Vagina (tissue), 2 donors: ENCODE data around the gene CCDC183. TPM values are rescaled to one million over a fixed set of nuclear protein-coding genes. Genes with fewer than 3 reads are reported as not detected.

ENCODE experiments used
- DNase-seq, 2 donors: peaks; one replicate each; pipeline ENCODE4 v3.0.0-alpha.2; 2017; ENCODE audit errors: extremely low spot score in 2 of 2
- H3K27ac ChIP-seq: fragments of 200-600 bp; sonication (generic); one replicate; pipeline ENCODE4 v1.5.1; 2019
- H3K27me3 ChIP-seq: fragments of 200-600 bp; sonication (generic); one replicate; pipeline ENCODE4 v1.5.1; 2019
- H3K36me3 ChIP-seq, 2 donors: fragments of 200-600 bp; sonication (generic); one replicate each; pipeline ENCODE4 v1.5.1; 2017 to 2019
- H3K4me1 ChIP-seq: fragments of 200-600 bp; sonication (generic); one replicate; pipeline ENCODE4 v1.5.1; 2019
- H3K4me3 ChIP-seq, 2 donors: fragments of 200-600 bp; sonication (generic); 1 replicate in 1 of 2; 2 replicates in 1 of 2; pipeline ENCODE4 v1.5.1; 2016 to 2019
- H3K9me3 ChIP-seq: fragments of 200-600 bp; sonication (generic); one replicate; pipeline ENCODE4 v1.5.1; 2019
- POLR2A ChIP-seq, 2 donors: fragments of 450-650 bp; IDR thresholded peaks; one replicate each; pipeline ENCODE4 v1.6.1; 2017; ENCODE audit warnings: antibody characterized with exemption in 2 of 2, mild to moderate bottlenecking in 2 of 2, moderate library complexity in 2 of 2
- POLR2AphosphoS5 ChIP-seq, 2 donors: sonication (generic); formaldehyde crosslinking; IDR thresholded peaks; one replicate each; pipeline ENCODE4 v1.9.0; 2017; ENCODE audit warnings: antibody characterized with exemption in 2 of 2, mild to moderate bottlenecking in 2 of 2, low read depth in 1 of 2; ENCODE audit not compliant: insufficient read depth in 1 of 2
- intact Hi-C: fragments of 100-400 bp; cut with DNase I; formaldehyde crosslinking; loops from one replicate; pipeline ENCODE4 v1.15.1; 2023
- total RNA-seq: library from RNA; depleted of rRNA; stranded (reverse); fragments of >200 nt; gene quantifications from one replicate; pipeline ENCODE4 v1.2.3, GENCODE V29; 2016
- TF ChIP-seq, protein P1 (sequence below), 3 experiments: fragments of 450-650 bp in 2 of 3; fragments of 200-600 bp in 1 of 3; sonication (generic) in 1 of 3; IDR thresholded peaks; one replicate each; pipeline ENCODE4 v1.5.1; 2017 to 2019; ENCODE audit warnings: antibody characterized with exemption in 3 of 3, mild to moderate bottlenecking in 2 of 3, moderate library complexity in 2 of 3

The CCDC183 gene
- total RNA-seq, 1 donor from 2014 or later: not detected

DNA sequence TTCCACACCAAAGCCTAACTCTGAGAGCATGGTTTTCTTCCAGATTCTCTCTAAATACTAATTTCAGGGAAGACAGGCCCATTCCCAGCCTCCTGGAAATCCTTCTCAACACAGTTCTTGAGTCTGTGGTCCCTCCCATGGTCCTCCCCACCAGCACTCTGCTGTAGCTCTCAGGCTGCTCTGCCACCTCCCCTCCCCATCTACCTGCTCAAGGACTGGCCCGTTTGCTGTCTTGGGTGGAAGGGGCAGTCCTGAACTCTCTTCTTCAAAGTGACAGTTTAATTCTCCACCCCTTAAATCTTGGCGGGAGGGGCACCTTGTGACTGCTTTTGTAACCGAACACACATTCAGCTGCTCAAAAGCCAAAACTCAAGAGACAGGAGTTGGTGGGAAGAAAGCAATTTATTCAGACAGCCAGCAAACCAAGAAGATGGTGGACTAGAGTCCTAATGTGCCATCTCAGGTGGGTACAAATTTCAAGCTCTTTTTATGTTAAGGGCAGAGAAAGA, 24.2 kb upstream of the CCDC183 start:
- no peaks in the 10 kb centered on the region for H3K27me3 ChIP-seq
- DNase-seq: no peak
- no peaks in the 10 kb centered on the region for H3K36me3 ChIP-seq
- H3K4me1 ChIP-seq: no peaks in the 10 kb centered on the region
- H3K9me3 ChIP-seq: no peaks in the 10 kb centered on the region
- intact Hi-C loops: no loop called here
- no peak overlapping the region for H3K4me3 ChIP-seq
- no peak for TF ChIP-seq POLR2A (IDR thresholded peaks at IDR 0.05)
- TF ChIP-seq POLR2AphosphoS5 (IDR thresholded peaks at IDR 0.05; ENCODE audit: insufficient read depth in 1 of 2, low read depth in 1 of 2): no peak
- TF ChIP-seq, protein P1, sequence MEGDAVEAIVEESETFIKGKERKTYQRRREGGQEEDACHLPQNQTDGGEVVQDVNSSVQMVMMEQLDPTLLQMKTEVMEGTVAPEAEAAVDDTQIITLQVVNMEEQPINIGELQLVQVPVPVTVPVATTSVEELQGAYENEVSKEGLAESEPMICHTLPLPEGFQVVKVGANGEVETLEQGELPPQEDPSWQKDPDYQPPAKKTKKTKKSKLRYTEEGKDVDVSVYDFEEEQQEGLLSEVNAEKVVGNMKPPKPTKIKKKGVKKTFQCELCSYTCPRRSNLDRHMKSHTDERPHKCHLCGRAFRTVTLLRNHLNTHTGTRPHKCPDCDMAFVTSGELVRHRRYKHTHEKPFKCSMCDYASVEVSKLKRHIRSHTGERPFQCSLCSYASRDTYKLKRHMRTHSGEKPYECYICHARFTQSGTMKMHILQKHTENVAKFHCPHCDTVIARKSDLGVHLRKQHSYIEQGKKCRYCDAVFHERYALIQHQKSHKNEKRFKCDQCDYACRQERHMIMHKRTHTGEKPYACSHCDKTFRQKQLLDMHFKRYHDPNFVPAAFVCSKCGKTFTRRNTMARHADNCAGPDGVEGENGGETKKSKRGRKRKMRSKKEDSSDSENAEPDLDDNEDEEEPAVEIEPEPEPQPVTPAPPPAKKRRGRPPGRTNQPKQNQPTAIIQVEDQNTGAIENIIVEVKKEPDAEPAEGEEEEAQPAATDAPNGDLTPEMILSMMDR (IDR thresholded peaks at IDR 0.05): no peak
- no peak overlapping the region for H3K27ac ChIP-seq

DNA sequence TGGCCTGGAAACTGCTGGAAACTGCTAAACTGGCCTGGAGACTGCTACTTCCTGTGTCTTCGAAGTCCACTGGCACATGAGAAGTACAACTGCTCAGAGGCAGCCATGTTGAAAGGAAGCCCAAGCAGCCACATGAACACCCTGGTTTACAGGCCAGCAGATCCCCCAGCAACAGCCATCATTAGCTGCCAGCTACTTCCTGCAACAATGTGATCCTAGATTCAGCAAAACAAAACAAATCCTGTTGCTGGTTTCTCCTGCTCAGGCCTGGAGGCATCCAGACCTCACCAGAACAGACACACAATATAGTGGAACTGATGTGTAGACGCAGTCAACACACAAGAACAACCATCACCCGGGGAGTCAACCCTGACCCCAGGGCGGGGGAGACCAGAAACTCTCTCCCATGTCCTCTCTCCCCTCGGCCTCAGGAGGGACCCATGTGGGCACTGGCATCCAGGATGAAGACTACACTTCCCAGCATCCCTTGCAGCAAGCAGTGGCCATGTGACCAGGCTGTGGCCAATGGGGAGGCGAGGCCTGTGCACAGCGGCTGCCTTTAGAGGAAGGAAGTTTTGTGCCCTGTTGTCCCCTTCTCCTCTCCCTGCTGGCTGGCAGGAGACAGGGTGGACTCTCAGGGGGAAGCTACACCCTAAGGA, 22.6 kb upstream of the CCDC183 start:
- Histone ChIP-seq H3K27me3 (no peaks in the 10 kb centered on the region), H3K9me3 (no peaks in the 10 kb centered on the region), H3K4me3 (no peak overlapping the region), H3K27ac (no peak overlapping the region), H3K4me1 (no peaks in the 10 kb centered on the region), H3K36me3 (no peaks in the 10 kb centered on the region)
- intact Hi-C loops: no loop called here
- no peak for TF ChIP-seq POLR2AphosphoS5 (IDR thresholded peaks at IDR 0.05; ENCODE audit: insufficient read depth in 1 of 2, low read depth in 1 of 2)
- TF ChIP-seq, protein P1 (IDR thresholded peaks at IDR 0.05): no peak
- no peak for TF ChIP-seq POLR2A (IDR thresholded peaks at IDR 0.05)
- DNase-seq: no peak

DNA sequence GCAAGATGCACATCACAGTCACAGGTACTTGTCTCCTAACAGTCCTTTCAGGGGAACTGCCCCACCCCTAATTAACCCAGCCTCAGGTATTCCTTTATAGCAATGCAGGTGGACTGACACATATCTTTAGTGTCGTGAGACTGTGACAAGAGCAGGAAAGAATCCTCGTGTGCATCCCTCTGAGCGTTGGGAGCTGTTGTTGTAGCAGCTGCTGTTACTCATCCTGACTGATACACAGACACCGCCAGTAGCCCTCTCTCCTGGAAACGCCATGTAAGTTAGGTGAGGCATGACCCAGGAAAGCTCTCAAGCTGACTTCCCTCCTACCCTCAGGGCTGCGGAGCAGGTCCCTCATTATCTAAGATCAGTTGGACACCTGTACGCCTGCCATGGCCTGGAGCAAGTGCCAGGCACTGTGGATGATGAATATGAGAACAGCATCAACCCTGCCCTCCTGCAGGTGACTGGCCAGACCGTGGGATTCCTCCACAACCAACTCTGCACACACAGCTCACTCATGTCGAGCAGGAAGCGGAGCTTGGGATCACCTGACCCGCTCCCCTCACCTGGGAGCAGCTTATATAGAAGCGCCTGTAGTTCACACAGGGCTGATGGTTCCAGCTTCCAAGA, 21.6 kb upstream of the CCDC183 start:
- H3K27me3 ChIP-seq: no peaks in the 10 kb centered on the region
- intact Hi-C loops: no loop called here

DNA sequence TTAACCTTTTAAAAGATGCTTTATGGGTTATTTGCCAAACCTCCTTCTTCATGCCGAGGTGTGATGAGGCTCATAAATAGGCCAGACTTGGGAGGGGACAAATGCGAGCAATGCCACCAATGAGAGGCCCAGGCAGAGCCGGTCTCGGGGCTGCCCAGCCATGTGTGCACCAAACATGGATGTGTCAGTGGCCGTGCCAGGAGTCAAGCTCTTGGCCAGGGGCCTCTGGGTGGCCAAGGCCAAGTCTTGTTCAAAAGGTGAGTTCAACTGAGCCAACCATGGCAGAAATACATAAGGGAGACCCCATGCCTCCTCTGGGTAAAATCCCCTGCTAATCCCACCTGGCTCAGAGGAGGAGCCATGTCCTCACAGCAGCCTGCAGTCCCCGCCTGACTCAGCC, 20.9 kb upstream of the CCDC183 start:
- H3K27ac ChIP-seq: no peak overlapping the region
- intact Hi-C loops: no loop called here
- no peak for TF ChIP-seq POLR2AphosphoS5 (IDR thresholded peaks at IDR 0.05; ENCODE audit: insufficient read depth in 1 of 2, low read depth in 1 of 2)
- TF ChIP-seq, protein P1 (IDR thresholded peaks at IDR 0.05): no peak
- no peak for TF ChIP-seq POLR2A (IDR thresholded peaks at IDR 0.05)

More for the DNA sequence above, 21.6 kb upstream of the CCDC183 start:
- no peak for DNase-seq
- no peak for TF ChIP-seq POLR2AphosphoS5 (IDR thresholded peaks at IDR 0.05; ENCODE audit: insufficient read depth in 1 of 2, low read depth in 1 of 2)
- Histone ChIP-seq H3K4me3 (no peak overlapping the region), H3K4me1 (no peaks in the 10 kb centered on the region), H3K9me3 (no peaks in the 10 kb centered on the region), H3K27ac (no peak overlapping the region), H3K36me3 (no peaks in the 10 kb centered on the region)

DNA sequence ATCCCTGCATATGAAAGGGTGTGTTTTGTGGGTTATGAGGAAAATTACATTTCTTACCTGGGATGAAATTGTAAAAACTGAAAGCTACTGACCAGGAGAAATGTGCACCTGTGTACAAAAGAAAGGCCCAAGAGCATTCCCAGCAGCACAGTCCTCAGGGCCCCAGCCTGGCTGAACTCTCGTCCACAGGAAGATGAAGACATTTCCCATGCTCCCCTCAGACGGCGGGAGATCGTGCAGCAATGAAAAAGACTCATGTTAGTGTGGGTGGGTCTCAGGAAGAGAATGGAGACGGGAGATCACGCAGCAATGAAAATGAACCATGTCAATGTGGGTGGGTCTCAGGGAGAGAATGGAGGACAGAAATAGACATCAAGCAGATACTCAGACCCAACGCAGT, 19.2 kb upstream of the CCDC183 start:
- Histone ChIP-seq H3K27me3 (no peaks in the 10 kb centered on the region), H3K4me3 (no peak overlapping the region), H3K4me1 (no peaks in the 10 kb centered on the region), H3K27ac (no peak overlapping the region), H3K9me3 (no peaks in the 10 kb centered on the region), H3K36me3 (no peaks in the 10 kb centered on the region)
- TF ChIP-seq POLR2AphosphoS5 (IDR thresholded peaks at IDR 0.05; ENCODE audit: insufficient read depth in 1 of 2, low read depth in 1 of 2): no peak
- no peak for TF ChIP-seq POLR2A (IDR thresholded peaks at IDR 0.05)
- TF ChIP-seq, protein P1 (IDR thresholded peaks at IDR 0.05): no peak
- no peak for DNase-seq
- intact Hi-C loops: no loop called here

More for the DNA sequence above, 20.9 kb upstream of the CCDC183 start:
- Histone ChIP-seq H3K9me3 (no peaks in the 10 kb centered on the region), H3K4me3 (no peak overlapping the region), H3K36me3 (no peaks in the 10 kb centered on the region), H3K27me3 (no peaks in the 10 kb centered on the region), H3K4me1 (no peaks in the 10 kb centered on the region)
- DNase-seq: no peak
